CD14-positive monocyte (primary cell): ENCODE results near the gene MAPK7. TPM values are rescaled to one million over a fixed set of nuclear protein-coding genes. Genes with fewer than 3 reads are reported as not detected.
A peak's percentile ranks its signal among the peaks of the same experiment; 100 is the strongest.

Experiments used
- DNase-seq, 3 donors: peaks; one replicate each; pipeline ENCODE4 v3.0.0-alpha.2; 2011 to 2022
- H2AFZ ChIP-seq: 2 replicates; pipeline ENCODE4 v1.6.0; 2012; ENCODE audit warnings: mild to moderate bottlenecking, low read depth, low read length, inconsistent platforms; ENCODE audit not compliant: insufficient read depth, poor library complexity, severe bottlenecking
- H3K27ac ChIP-seq, 2 donors: 1 replicate in 1 of 2; 2 replicates in 1 of 2; pipeline ENCODE4 v1.5.1; 2012 to 2013; ENCODE audit warnings: low read length in 2 of 2, control low read depth in 1 of 2, inconsistent platforms in 1 of 2, low read depth in 1 of 2, mild to moderate bottlenecking in 1 of 2
- H3K27me3 ChIP-seq, 2 donors: one replicate each; pipeline versions ENCODE4 v1.6.0 to v1.6.1; 2011 to 2013; ENCODE audit warnings: low read length in 2 of 2; ENCODE audit not compliant: control insufficient read depth in 2 of 2, insufficient read depth in 2 of 2
- H3K36me3 ChIP-seq, 2 donors: replicated peaks in 1 of 2; 1 replicate in 1 of 2; 2 replicates in 1 of 2; pipeline versions ENCODE4 v1.5.1 to v1.6.1; 2012 to 2013; ENCODE audit warnings: low read length in 2 of 2, control low read depth in 1 of 2, inconsistent platforms in 1 of 2, mild to moderate bottlenecking in 1 of 2; ENCODE audit not compliant: insufficient read depth in 2 of 2, control insufficient read depth in 1 of 2
- H3K4me1 ChIP-seq, 2 donors: 1 replicate in 1 of 2; 2 replicates in 1 of 2; pipeline versions ENCODE4 v1.5.1 to v1.6.1; 2012 to 2013; ENCODE audit warnings: low read length in 2 of 2, control low read depth in 1 of 2, inconsistent platforms in 1 of 2, mild to moderate bottlenecking in 1 of 2, moderate library complexity in 1 of 2; ENCODE audit not compliant: insufficient read depth in 2 of 2, control insufficient read depth in 1 of 2
- H3K4me2 ChIP-seq: replicated peaks from 2 replicates; pipeline ENCODE3; 2012; ENCODE audit warnings: low read length, moderate library complexity, mild to moderate bottlenecking; ENCODE audit not compliant: poor library complexity, severe bottlenecking; ENCODE audit errors: extremely low read depth
- H3K4me3 ChIP-seq, 3 experiments: fragments of 200-600 bp in 1 of 3; sonication (generic) in 1 of 3; replicated peaks in 1 of 3; 1 replicate in 2 of 3; 2 replicates in 1 of 3; pipeline ENCODE4 v1.5.1; 2011 to 2013; ENCODE audit warnings: low read length in 3 of 3, mild to moderate bottlenecking in 3 of 3, control low read depth in 2 of 3, low read depth in 2 of 3, inconsistent platforms in 1 of 3, moderate library complexity in 1 of 3
- H3K79me2 ChIP-seq: 2 replicates; pipeline ENCODE4 v1.6.0; 2012; ENCODE audit warnings: mild to moderate bottlenecking, control low read depth, inconsistent platforms, low read length, moderate library complexity; ENCODE audit not compliant: insufficient read depth
- H3K9ac ChIP-seq: 2 replicates; pipeline ENCODE4 v1.6.0; 2017; ENCODE audit warnings: low read length, mild to moderate bottlenecking; ENCODE audit not compliant: insufficient read depth, poor library complexity, severe bottlenecking
- H3K9me3 ChIP-seq, 2 donors: replicated peaks in 1 of 2; 1 replicate in 1 of 2; 2 replicates in 1 of 2; pipeline versions ENCODE4 v1.5.1 to v1.6.1; 2012 to 2013; ENCODE audit warnings: low read length in 2 of 2, control low read depth in 1 of 2; ENCODE audit not compliant: control insufficient read depth in 1 of 2, insufficient read depth in 1 of 2
- H4K20me1 ChIP-seq: 2 replicates; pipeline ENCODE4 v1.6.0; 2012; ENCODE audit warnings: mild to moderate bottlenecking, low read length, control low read depth, moderate library complexity; ENCODE audit not compliant: insufficient read depth
- H3K27ac Mint-ChIP-seq, 7 donors: one replicate each; pipeline ENCODE4 v1.8.0; 2020; ENCODE audit warnings: mild to moderate bottlenecking in 7 of 7, mixed read lengths in 7 of 7, moderate library complexity in 6 of 7, inconsistent platforms in 2 of 7
- H3K27me3 Mint-ChIP-seq, 3 donors: one replicate each; pipeline ENCODE4 v1.8.0; 2021 to 2022; ENCODE audit warnings: low read depth in 3 of 3, mild to moderate bottlenecking in 3 of 3, mixed read lengths in 3 of 3, moderate library complexity in 3 of 3, inconsistent platforms in 1 of 3
- H3K36me3 Mint-ChIP-seq, 2 donors: one replicate each; pipeline ENCODE4 v1.8.0; 2020; ENCODE audit warnings: mixed read lengths in 2 of 2, inconsistent platforms in 1 of 2, mild to moderate bottlenecking in 1 of 2
- H3K4me1 Mint-ChIP-seq: one replicate; pipeline ENCODE4 v1.8.0; 2020; ENCODE audit warnings: mild to moderate bottlenecking, mixed read lengths
- H3K4me3 Mint-ChIP-seq, 2 donors: one replicate each; pipeline ENCODE4 v1.8.0; 2020; ENCODE audit warnings: mild to moderate bottlenecking in 2 of 2, mixed read lengths in 2 of 2, moderate library complexity in 1 of 2
- H3K9me3 Mint-ChIP-seq, 7 donors: one replicate each; pipeline ENCODE4 v1.8.0; 2020 to 2022; ENCODE audit warnings: mixed read lengths in 7 of 7, mild to moderate bottlenecking in 6 of 7, moderate library complexity in 6 of 7, inconsistent platforms in 2 of 7
- WGBS: methylation state at CpG from one replicate; pipeline ENCODE4 v1.1.5; 2013; ENCODE audit warnings: missing lambda C conversion rate; ENCODE audit not compliant: insufficient coverage; 5-methylcytosine and 5-hydroxymethylcytosine counted together
- intact Hi-C, 2 donors: fragments of 100-400 bp; cut with micrococcal nuclease; formaldehyde crosslinking; loops; one replicate each; pipeline versions ENCODE4 v1.15.0 to v1.15.1; 2023
- polyA plus RNA-seq, 3 donors: library from polyadenylated mRNA; depleted of rRNA in 1 of 3; unstranded in 2 of 3; stranded (reverse) in 1 of 3; fragments of 300-500 nt in 2 of 3; fragments of >200 nt in 1 of 3; fragmentation: Illumina TruSeq in 2 of 3; gene quantifications; 1 replicate in 2 of 3; 2 replicates in 1 of 3; pipeline ENCODE4 v1.2.3, GENCODE V29; 2012 to 2021
- TF ChIP-seq, protein P1 (sequence below): fragments of 200-600 bp; IDR thresholded peaks from one replicate; pipeline ENCODE4 v1.8.0; 2022; ENCODE audit warnings: antibody characterized with exemption, mild to moderate bottlenecking

MAPK7 gene
- polyA plus RNA-seq, 3 donors, result 9.3 to 130 (median 10.0) TPM

DNA sequence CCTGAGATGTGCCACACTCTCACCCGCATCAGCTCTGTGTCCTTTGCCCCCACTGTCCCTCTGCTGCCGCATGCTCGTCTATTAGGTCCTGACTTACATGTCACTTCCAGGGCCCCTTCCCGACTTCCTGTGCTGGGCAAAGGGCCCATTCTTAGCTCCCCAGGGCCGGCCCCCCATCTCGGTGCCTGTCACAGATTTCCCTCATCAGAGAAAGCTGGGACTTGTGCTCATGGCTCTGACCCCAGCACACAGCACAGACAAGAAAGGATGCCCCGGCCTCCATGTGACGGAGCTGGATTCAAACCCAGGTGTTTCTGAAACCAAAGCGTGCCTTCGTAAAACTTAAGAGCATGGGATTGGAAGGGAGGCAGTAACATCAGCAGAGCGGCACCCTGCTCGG, 5.9 kb upstream of the MAPK7 start:
- peak overlapping the region in 5 of 7 donors; percentile 83 to 99 (median 97) for H3K27ac Mint-ChIP-seq
- H3K36me3 Mint-ChIP-seq, result peaks cover 9 to 22% of the 10 kb centered on the region in 2 donors

DNA sequence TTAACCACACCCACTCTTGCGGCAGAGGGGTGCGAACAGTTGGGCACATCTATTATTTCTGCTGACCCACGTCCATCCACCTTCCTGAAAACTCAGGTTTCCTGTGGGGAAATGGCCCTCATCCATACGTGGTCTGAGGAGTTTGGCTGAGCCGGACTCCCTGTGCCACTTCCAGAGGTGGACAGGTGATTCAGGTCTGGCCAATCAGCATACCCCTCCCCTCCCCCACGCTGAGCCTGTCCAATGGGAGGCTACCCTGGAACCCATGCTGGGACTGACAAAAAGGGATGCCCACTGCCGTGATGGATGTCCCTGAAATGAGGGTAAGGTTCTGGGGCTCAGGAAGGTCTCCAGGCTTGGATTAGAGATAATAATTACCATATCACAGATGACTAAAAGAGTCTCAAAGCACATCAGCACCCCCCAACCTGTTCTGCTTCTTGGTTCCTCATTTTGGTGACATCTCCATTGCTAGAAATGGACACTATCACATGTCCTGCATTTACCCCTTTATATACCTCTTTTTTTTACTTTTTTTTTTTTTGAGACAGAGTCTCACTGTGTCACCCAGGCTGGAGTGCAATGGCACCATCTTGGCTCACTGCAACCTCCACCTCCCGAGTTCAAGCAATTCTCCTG, 5.3 kb upstream of the MAPK7 start:
- 81% methylated on average over 3 of the region's 8 CpGs for WGBS
- intact Hi-C loops, result no loop called here
- Histone ChIP-seq H3K4me3 (peak overlapping the region in 1 of 3 experiments; percentile 53), H4K20me1 (no peaks in the 10 kb centered on the region), H3K9ac (no peak overlapping the region), H3K4me1 (peaks cover 64 to 66% of the 10 kb centered on the region in 2 donors), H2AFZ (no peak overlapping the region), H3K27me3 (no peaks in the 10 kb centered on the region), H3K79me2 (peaks cover 3% of the 10 kb centered on the region), H3K27ac (no peak overlapping the region), H3K4me2 (no peak overlapping the region), H3K9me3 (no peaks in the 10 kb centered on the region), H3K36me3 (no peaks in the 10 kb centered on the region)
- peak overlapping the region in 6 of 7 donors; percentile 33 to 72 (median 64) for H3K27ac Mint-ChIP-seq
- DNase-seq, result peak; percentile 71 to 79 (median 79)
- TF ChIP-seq, protein P1, sequence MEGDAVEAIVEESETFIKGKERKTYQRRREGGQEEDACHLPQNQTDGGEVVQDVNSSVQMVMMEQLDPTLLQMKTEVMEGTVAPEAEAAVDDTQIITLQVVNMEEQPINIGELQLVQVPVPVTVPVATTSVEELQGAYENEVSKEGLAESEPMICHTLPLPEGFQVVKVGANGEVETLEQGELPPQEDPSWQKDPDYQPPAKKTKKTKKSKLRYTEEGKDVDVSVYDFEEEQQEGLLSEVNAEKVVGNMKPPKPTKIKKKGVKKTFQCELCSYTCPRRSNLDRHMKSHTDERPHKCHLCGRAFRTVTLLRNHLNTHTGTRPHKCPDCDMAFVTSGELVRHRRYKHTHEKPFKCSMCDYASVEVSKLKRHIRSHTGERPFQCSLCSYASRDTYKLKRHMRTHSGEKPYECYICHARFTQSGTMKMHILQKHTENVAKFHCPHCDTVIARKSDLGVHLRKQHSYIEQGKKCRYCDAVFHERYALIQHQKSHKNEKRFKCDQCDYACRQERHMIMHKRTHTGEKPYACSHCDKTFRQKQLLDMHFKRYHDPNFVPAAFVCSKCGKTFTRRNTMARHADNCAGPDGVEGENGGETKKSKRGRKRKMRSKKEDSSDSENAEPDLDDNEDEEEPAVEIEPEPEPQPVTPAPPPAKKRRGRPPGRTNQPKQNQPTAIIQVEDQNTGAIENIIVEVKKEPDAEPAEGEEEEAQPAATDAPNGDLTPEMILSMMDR, result no peak
- H3K4me3 Mint-ChIP-seq, result no peak overlapping the region
- peaks cover 67% of the 10 kb centered on the region for H3K4me1 Mint-ChIP-seq
- H3K27me3 Mint-ChIP-seq, result peaks cover 7 to 19% (median 10%) of the 10 kb centered on the region in 3 donors
- H3K36me3 Mint-ChIP-seq, result peaks cover 9 to 22% of the 10 kb centered on the region in 2 donors
- H3K9me3 Mint-ChIP-seq, result peaks cover 0 to 5% (median 0%) of the 10 kb centered on the region in 7 donors

More for the DNA sequence above, 5.9 kb upstream of the MAPK7 start:
- Mint-ChIP-seq H3K4me1 (peaks cover 71% of the 10 kb centered on the region), H3K4me3 (peak overlapping the region; percentile 39 to 79), H3K27me3 (peaks cover 6 to 19% (median 14%) of the 10 kb centered on the region in 3 donors), H3K9me3 (peaks cover 0 to 5% (median 0%) of the 10 kb centered on the region in 7 donors)
- Histone ChIP-seq H3K9ac (no peak overlapping the region), H2AFZ (no peak overlapping the region), H3K36me3 (no peaks in the 10 kb centered on the region), H3K4me1 (peaks cover 64 to 69% of the 10 kb centered on the region in 2 donors), H3K27me3 (peaks cover 0 to 2% of the 10 kb centered on the region in 2 donors), H4K20me1 (no peaks in the 10 kb centered on the region), H3K27ac (no peak overlapping the region), H3K79me2 (peaks cover 3% of the 10 kb centered on the region), H3K9me3 (no peaks in the 10 kb centered on the region), H3K4me2 (peak overlapping the region; percentile 42), H3K4me3 (peak overlapping the region in 1 of 3 experiments; percentile 53)
- TF ChIP-seq, protein P1, result no peak
- no peak for DNase-seq
- intact Hi-C loops, result no loop called here
- 55% methylated on average over 8 of the region's 12 CpGs for WGBS
